ENCODE data around the gene PSEN1. TPM values are rescaled to one million over a fixed set of nuclear protein-coding genes. Genes with fewer than 3 reads are reported as not detected.

PSEN1 gene
- total and polyA plus RNA-seq, 2 of the 8 experiments (the other 6 are each of a cell fraction or from before 2014, with no cell fraction given), result 10.1 to 38.7 TPM

GRCh38 chr14:73240816-73241480 lies 104.6 kb downstream of the PSEN1 start (continued):
- TF ChIP-seq TEAD4 (IDR thresholded peaks at IDR 0.05; ENCODE audit: low read depth, low read length) (no peak), JUN (IDR thresholded peaks at IDR 0.05; ENCODE audit: low read depth, low read length) (no peak), SP2 (IDR thresholded peaks at IDR 0.05; ENCODE audit: low read length) (no peak), TAF1 (IDR thresholded peaks at IDR 0.05; ENCODE audit: low read depth, low read length) (no peak), ATF2 (IDR thresholded peaks at IDR 0.05; ENCODE audit: low read length) (no peak)

All from H1 (cell line).